GM19238 (cell line): Measurements from ENCODE around the gene FRS3.

Experiments
- DNase-seq: peaks from one replicate; pipeline ENCODE4 v3.0.0; 2011; ENCODE audit warnings: low spot score; ENCODE audit not compliant: insufficient read length

Gene FRS3

GRCh38 chr6:41743406-41744235 lies 36.1 kb downstream of the FRS3 start:
- no peak for DNase-seq

GRCh38 chr6:41741625-41742490 lies 37.8 kb downstream of the FRS3 start:
- DNase-seq, result no peak

- no peak for DNase-seq
Measured at GRCh38 chr6:41740366-41741162, 39.1 kb downstream of the FRS3 start.

GRCh38 chr6:41739041-41739440 lies 40.7 kb downstream of the FRS3 start:
- DNase-seq, result no peak

GRCh38 chr6:41737591-41738130 lies 42.0 kb downstream of the FRS3 start:
- no peak for DNase-seq

- DNase-seq, result no peak
Measured at GRCh38 chr6:41736800-41737555, 42.7 kb downstream of the FRS3 start.

- no peak for DNase-seq
Measured at GRCh38 chr6:41736186-41736733, 43.4 kb downstream of the FRS3 start.

GRCh38 chr6:41735427-41736185 lies 44.1 kb downstream of the FRS3 start, which contains the start of gene TFEB:
TFEB (minus strand) TSS chr6:41735608; CDS start chr6:41691213, 44,395 bp downstream.
- peak; percentile 98 for DNase-seq

GRCh38 chr6:41734666-41735426 lies 44.9 kb downstream of the FRS3 start:
- DNase-seq, result peak; percentile 89

- peak; percentile 95 for DNase-seq
Measured at GRCh38 chr6:41733707-41734665, 45.7 kb downstream of the FRS3 start.

- DNase-seq, result no peak
Measured at GRCh38 chr6:41733360-41733706, 46.4 kb downstream of the FRS3 start.

- peak; percentile 86 for DNase-seq
Measured at GRCh38 chr6:41732591-41733359, 46.9 kb downstream of the FRS3 start.

- DNase-seq, result no peak
Measured at GRCh38 chr6:41732149-41732548, 47.6 kb downstream of the FRS3 start.

- DNase-seq, result no peak
Measured at GRCh38 chr6:41731561-41732086, 48.1 kb downstream of the FRS3 start.

- DNase-seq, result no peak
Measured at GRCh38 chr6:41730531-41731436, 48.9 kb downstream of the FRS3 start.

- no peak for DNase-seq
Measured at GRCh38 chr6:41729624-41730023, 50.1 kb downstream of the FRS3 start.
